Mammary epithelial cell (primary cell): ENCODE results near the gene SH3BP2.

Source experiments
- CTCF ChIP-seq, 2 donors: IDR thresholded peaks in 1 of 2; conservative IDR thresholded peaks in 1 of 2; 2 replicates each; pipeline ENCODE4 v1.5.1; 2011 to 2012; ENCODE audit warnings: inconsistent platforms in 2 of 2, low read length in 2 of 2, mild to moderate bottlenecking in 2 of 2, control low read depth in 1 of 2, low read depth in 1 of 2; ENCODE audit not compliant: insufficient read depth in 1 of 2; ENCODE audit errors: extremely low read depth in 1 of 2
- EZH2 ChIP-seq: IDR thresholded peaks from 2 replicates; pipeline ENCODE4 v1.6.1; 2012; ENCODE audit warnings: low read length, inconsistent platforms, borderline replicate concordance

DNA sequence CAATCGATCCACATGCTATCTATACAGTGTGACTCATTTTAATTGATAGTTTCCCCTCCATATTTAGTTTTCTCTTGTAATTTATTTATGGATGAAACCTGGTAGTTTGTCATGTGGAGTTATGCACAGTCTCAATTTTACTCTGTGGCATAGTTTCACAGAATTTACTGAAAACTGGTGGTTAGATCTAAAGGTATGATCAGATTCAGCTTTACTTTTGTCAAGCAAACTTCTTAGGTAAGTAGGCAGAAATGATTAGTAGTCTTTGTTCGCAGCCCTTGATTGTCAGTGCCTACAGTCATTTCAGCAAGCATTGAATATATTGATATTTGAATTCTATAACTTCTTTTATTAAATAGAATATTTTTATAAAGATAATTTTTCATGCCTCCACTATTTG is 53.3 kb downstream of the SH3BP2 start:
- TF ChIP-seq CTCF (conservative IDR thresholded peaks at IDR 0.05 in 1 of 2, IDR thresholded peaks at IDR 0.05 in 1 of 2; ENCODE audit: extremely low read depth in 1 of 2, insufficient read depth in 1 of 2, low read depth in 1 of 2, low read length in 2 of 2) (no peak), EZH2 (no peak)
